IMR-90 (cell line): Measurements from ENCODE around the gene ISOC1. TPM values are rescaled to one million over a fixed set of nuclear protein-coding genes. Genes with fewer than 3 reads are reported as not detected.

Source experiments
- ATAC-seq: fragments of 200-7000 bp; cut with Tn5 transposase; 2 replicates; pipeline ENCODE4 v1.9.1; 2020; ENCODE audit warnings: low read depth, mild to moderate bottlenecking, moderate library complexity
- BruUV-seq: library from RNA; stranded (reverse); fragments of 400-500 nt; replicated peaks from 2 replicates; lab custom pipeline; 2021; lab: Mats Ljungman, UMichigan
- CTCF ChIA-PET: fragments of 300-600 bp; formaldehyde crosslinking; extraction: SDS; loops from one replicate; lab custom pipeline; 2021; ENCODE audit warnings: antibody characterized with exemption; lab: Yijun Ruan, JAX
- POLR2A ChIA-PET: fragments of 300-600 bp; sonication (Branson Sonifier 250); formaldehyde crosslinking; loops from one replicate; lab custom pipeline; 2022; ENCODE audit warnings: antibody characterized with exemption; ENCODE audit not compliant: unreplicated experiment; lab: Charles Lee
- DNase-seq: peaks from one replicate; pipeline ENCODE4 v3.0.0; 2013
- H2AFZ ChIP-seq: replicated peaks from 2 replicates; pipeline ENCODE3; 2013; ENCODE audit warnings: low read length, mild to moderate bottlenecking; ENCODE audit not compliant: poor library complexity
- H2AK5ac ChIP-seq: 2 replicates; pipeline ENCODE4 v1.6.1; 2013; ENCODE audit warnings: low read depth, low read length, inconsistent platforms
- H2AK9ac ChIP-seq: replicated peaks from 2 replicates; pipeline ENCODE3; 2013; ENCODE audit warnings: mild to moderate bottlenecking, low read depth, low read length, moderate library complexity; ENCODE audit not compliant: poor library complexity
- H2BK120ac ChIP-seq: 2 replicates; pipeline ENCODE4 v1.6.1; 2013; ENCODE audit warnings: low read depth, low read length, inconsistent platforms
- H2BK15ac ChIP-seq: 3 replicates; pipeline ENCODE4 v1.6.1; 2013; ENCODE audit warnings: low read depth, low read length, inconsistent platforms
- H2BK20ac ChIP-seq: 2 replicates; pipeline ENCODE4 v1.6.1; 2013; ENCODE audit warnings: low read depth, mild to moderate bottlenecking, inconsistent platforms, low read length, moderate library complexity
- H2BK5ac ChIP-seq: 2 replicates; pipeline ENCODE4 v1.6.1; 2013; ENCODE audit warnings: mild to moderate bottlenecking, low read depth, low read length, inconsistent platforms; ENCODE audit not compliant: poor library complexity, severe bottlenecking
- H3K14ac ChIP-seq: replicated peaks from 2 replicates; pipeline ENCODE4 v1.6.1; 2013; ENCODE audit warnings: low read depth, low read length, inconsistent platforms
- H3K18ac ChIP-seq: 2 replicates; pipeline ENCODE4 v1.6.1; 2013; ENCODE audit warnings: low read depth, low read length, control low read depth
- H3K23ac ChIP-seq: 2 replicates; pipeline ENCODE4 v1.6.1; 2013; ENCODE audit warnings: low read depth, low read length, inconsistent platforms
- H3K27ac ChIP-seq: 2 replicates; pipeline ENCODE4 v1.5.1; 2013; ENCODE audit warnings: mild to moderate bottlenecking, control low read depth, low read length; ENCODE audit not compliant: insufficient read depth
- H3K27me3 ChIP-seq: 2 replicates; pipeline ENCODE4 v1.6.1; 2013; ENCODE audit warnings: low read length; ENCODE audit not compliant: control insufficient read depth, insufficient read depth
- H3K36me3 ChIP-seq: 2 replicates; pipeline ENCODE4 v1.6.1; 2013; ENCODE audit warnings: low read length, mixed read lengths; ENCODE audit not compliant: control insufficient read depth, insufficient read depth
- H3K4ac ChIP-seq: 2 replicates; pipeline ENCODE4 v1.6.1; 2013; ENCODE audit warnings: low read depth, low read length, inconsistent platforms
- H3K4me1 ChIP-seq: 2 replicates; pipeline ENCODE4 v1.6.1; 2013; ENCODE audit warnings: low read length, mixed read lengths; ENCODE audit not compliant: control insufficient read depth, insufficient read depth
- H3K4me2 ChIP-seq: 2 replicates; pipeline ENCODE4 v1.6.1; 2013; ENCODE audit warnings: low read depth, mild to moderate bottlenecking, control low read depth, low read length, moderate library complexity
- H3K4me3 ChIP-seq: 2 replicates; pipeline ENCODE4 v1.5.1; 2013; ENCODE audit warnings: low read depth, mild to moderate bottlenecking, control low read depth, low read length, moderate library complexity; ENCODE audit not compliant: insufficient read depth
- H3K56ac ChIP-seq: 2 replicates; pipeline ENCODE4 v1.6.1; 2013; ENCODE audit warnings: low read length, inconsistent platforms; ENCODE audit not compliant: insufficient read depth; ENCODE audit errors: extremely low read depth
- H3K79me1 ChIP-seq, 2 experiments: 2 replicates each; pipeline ENCODE4 v1.6.1; 2013; ENCODE audit warnings: low read length in 2 of 2, inconsistent platforms in 1 of 2, low read depth in 1 of 2
- H3K9ac ChIP-seq: 2 replicates; pipeline ENCODE4 v1.6.1; 2013; ENCODE audit warnings: low read depth, low read length, control low read depth
- H3K9me1 ChIP-seq: 2 replicates; pipeline ENCODE4 v1.6.1; 2013; ENCODE audit warnings: low read length, inconsistent platforms; ENCODE audit not compliant: insufficient read depth
- H3K9me3 ChIP-seq: 2 replicates; pipeline ENCODE4 v1.6.1; 2013; ENCODE audit warnings: low read length; ENCODE audit not compliant: control insufficient read depth, insufficient read depth
- H4K20me1 ChIP-seq: 2 replicates; pipeline ENCODE4 v1.6.1; 2013; ENCODE audit warnings: low read length, inconsistent platforms; ENCODE audit not compliant: insufficient read depth
- H4K5ac ChIP-seq: 2 replicates; pipeline ENCODE4 v1.6.1; 2013; ENCODE audit warnings: mild to moderate bottlenecking, low read depth, low read length, control low read depth
- H4K8ac ChIP-seq, 2 experiments: 2 replicates each; pipeline ENCODE4 v1.6.1; 2013; ENCODE audit warnings: low read depth in 2 of 2, low read length in 2 of 2, control low read depth in 1 of 2, inconsistent platforms in 1 of 2
- H4K91ac ChIP-seq: 2 replicates; pipeline ENCODE4 v1.6.1; 2013; ENCODE audit warnings: low read depth, low read length, inconsistent platforms; ENCODE audit not compliant: insufficient read depth
- CHD1 ChIP-seq: IDR thresholded peaks from 2 replicates; pipeline ENCODE4 v1.6.1; 2012; ENCODE audit warnings: low read depth, low read length, improper control_type of control experiment
- ELK1 ChIP-seq: fragments of 150-350 bp; IDR thresholded peaks from 2 replicates; pipeline ENCODE4 v1.6.1; 2016; ENCODE audit warnings: low read depth, mild to moderate bottlenecking, low read length, moderate library complexity, borderline replicate concordance
- FOS ChIP-seq: fragments of 150-350 bp; IDR thresholded peaks from 2 replicates; pipeline ENCODE4 v1.6.1; 2016; ENCODE audit warnings: low read depth, low read length
- MXI1 ChIP-seq: IDR thresholded peaks from 2 replicates; pipeline ENCODE4 v1.6.1; 2012; ENCODE audit warnings: low read depth, mild to moderate bottlenecking, low read length, moderate library complexity, borderline replicate concordance
- POLR2A ChIP-seq: IDR thresholded peaks from 2 replicates; pipeline ENCODE4 v1.6.1; 2012; ENCODE audit warnings: mild to moderate bottlenecking, low read depth, low read length
- RAD21 ChIP-seq: IDR thresholded peaks from 2 replicates; pipeline ENCODE4 v1.6.1; 2012; ENCODE audit warnings: low read length, improper control_type of control experiment
- RCOR1 ChIP-seq: IDR thresholded peaks from 2 replicates; pipeline ENCODE4 v1.6.1; 2012; ENCODE audit warnings: mild to moderate bottlenecking, low read length, improper control_type of control experiment; ENCODE audit not compliant: insufficient replicate concordance
- WGBS, 2 experiments: methylation state at CpG; one replicate each; pipeline versions ENCODE4 v1.1.5 to v1.1.7; 2013; ENCODE audit warnings: missing lambda C conversion rate in 2 of 2; ENCODE audit not compliant: insufficient read length in 1 of 2; ENCODE audit errors: extremely low coverage in 2 of 2; 5-methylcytosine and 5-hydroxymethylcytosine counted together
- dilution Hi-C: fragments of 300-500 bp; cut with HindIII; formaldehyde crosslinking; loops from one replicate; pipeline ENCODE4 v1.14.3; 2018; ENCODE audit warnings: low sequenced_read_pairs; ENCODE audit not compliant: unreplicated experiment
- in situ Hi-C: fragments of 300-500 bp; cut with MboI; formaldehyde crosslinking; loops from 3 replicates; pipeline ENCODE4 v1.14.3; 2019; ENCODE audit warnings: low sequenced_read_pairs, inconsistent platforms, mixed read lengths
- intact Hi-C: fragments of 100-400 bp; cut with micrococcal nuclease; formaldehyde crosslinking; loops from 2 replicates; pipeline ENCODE4 v1.10.0; 2022
- polyA plus RNA-seq, 3 experiments: library from polyadenylated mRNA; depleted of rRNA; stranded (reverse); fragments of >200 nt; gene quantifications; 2 replicates each; pipeline ENCODE4 v1.2.3, GENCODE V29; 2012; ENCODE audit warnings: low replicate concordance in 1 of 3
- total RNA-seq: library from RNA; depleted of rRNA; stranded (reverse); fragments of >200 nt; gene quantifications from 2 replicates; pipeline ENCODE4 v1.2.3, GENCODE V29; 2012

ISOC1 gene
- total and polyA plus RNA-seq, 2 of the 4 experiments (the other 2 are of a cell fraction): 10.8 to 11.6 TPM

DNA sequence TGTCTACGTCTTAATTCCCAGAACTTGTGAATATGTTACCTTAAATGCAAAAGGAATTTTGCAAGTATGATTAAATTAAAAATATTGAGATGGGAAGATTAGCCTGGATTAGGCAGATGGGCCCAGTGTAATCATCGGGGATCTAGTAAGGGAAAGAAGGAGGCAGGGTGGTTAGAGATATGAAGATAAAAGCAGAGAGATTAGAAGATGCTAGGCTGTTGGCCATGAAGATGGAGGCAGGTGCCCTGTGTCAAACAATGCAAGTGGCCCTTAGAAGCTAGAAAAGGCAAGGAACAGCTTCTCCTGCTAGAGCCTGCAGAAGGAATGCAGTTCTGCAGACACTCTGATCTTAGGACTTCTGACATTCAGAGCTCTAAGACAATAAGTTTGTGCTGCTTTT is 28.8 kb upstream of the ISOC1 start:
- no peak overlapping the region for H3K4me3 ChIP-seq
- no peak overlapping the region for H4K91ac ChIP-seq
- dilution Hi-C loops: no loop called here
- no peak overlapping the region for H4K5ac ChIP-seq
- no peak overlapping the region for H3K56ac ChIP-seq
- H3K36me3 ChIP-seq: no peaks in the 10 kb centered on the region
- no peak overlapping the region for H2AK5ac ChIP-seq
- TF ChIP-seq POLR2A (no peak), ELK1 (no peak), RCOR1 (no peak), CHD1 (no peak), MXI1 (no peak), RAD21 (no peak), FOS (no peak)
- no peaks in the 10 kb centered on the region for H3K9me1 ChIP-seq
- WGBS, 2 experiments: no CpG with 5 or more reads among the region's 2 CpGs
- no peak overlapping the region for H2BK120ac ChIP-seq
- H3K4ac ChIP-seq: no peak overlapping the region
- intact Hi-C loops: no loop called here
- H3K27me3 ChIP-seq: no peaks in the 10 kb centered on the region
- H3K4me1 ChIP-seq: no peaks in the 10 kb centered on the region
- H2BK5ac ChIP-seq: no peak overlapping the region
- H2AFZ ChIP-seq: no peak overlapping the region
- ChIA-PET CTCF (interaction anchor here (0.6 kb wide), 2 partner anchors 11 to 17 kb away, joined by 3 to 6 read pairs; no protein-coding TSS in a partner anchor), POLR2A (no interaction called here)
- H2BK20ac ChIP-seq: no peak overlapping the region
- no peak overlapping the region for H3K18ac ChIP-seq
- H4K8ac ChIP-seq: no peak overlapping the region
- ATAC-seq (no peak), DNase-seq (no peak)
- H4K20me1 ChIP-seq: no peaks in the 10 kb centered on the region
- in situ Hi-C loops: no loop called here
- H3K14ac ChIP-seq: no peak overlapping the region
- no peak overlapping the region for H3K4me2 ChIP-seq
- H3K9ac ChIP-seq: no peak overlapping the region
- no peaks in the 10 kb centered on the region for H3K9me3 ChIP-seq
- H3K27ac ChIP-seq: no peak overlapping the region
- no peak overlapping the region for H2AK9ac ChIP-seq
- no peaks in the 10 kb centered on the region for H3K79me1 ChIP-seq
- no peak overlapping the region for H3K23ac ChIP-seq
- no TSS peak for BruUV-seq
- H2BK15ac ChIP-seq: no peak overlapping the region
